ENCODE results near the gene FN3KRP. TPM values are rescaled to one million over a fixed set of nuclear protein-coding genes. Genes with fewer than 3 reads are reported as not detected.

Gene FN3KRP
- total and polyA plus RNA-seq, 2 of the 13 experiments (the other 11 are each of a cell fraction or from before 2014, with no cell fraction given) = 22.4 to 28.2 TPM

DNA sequence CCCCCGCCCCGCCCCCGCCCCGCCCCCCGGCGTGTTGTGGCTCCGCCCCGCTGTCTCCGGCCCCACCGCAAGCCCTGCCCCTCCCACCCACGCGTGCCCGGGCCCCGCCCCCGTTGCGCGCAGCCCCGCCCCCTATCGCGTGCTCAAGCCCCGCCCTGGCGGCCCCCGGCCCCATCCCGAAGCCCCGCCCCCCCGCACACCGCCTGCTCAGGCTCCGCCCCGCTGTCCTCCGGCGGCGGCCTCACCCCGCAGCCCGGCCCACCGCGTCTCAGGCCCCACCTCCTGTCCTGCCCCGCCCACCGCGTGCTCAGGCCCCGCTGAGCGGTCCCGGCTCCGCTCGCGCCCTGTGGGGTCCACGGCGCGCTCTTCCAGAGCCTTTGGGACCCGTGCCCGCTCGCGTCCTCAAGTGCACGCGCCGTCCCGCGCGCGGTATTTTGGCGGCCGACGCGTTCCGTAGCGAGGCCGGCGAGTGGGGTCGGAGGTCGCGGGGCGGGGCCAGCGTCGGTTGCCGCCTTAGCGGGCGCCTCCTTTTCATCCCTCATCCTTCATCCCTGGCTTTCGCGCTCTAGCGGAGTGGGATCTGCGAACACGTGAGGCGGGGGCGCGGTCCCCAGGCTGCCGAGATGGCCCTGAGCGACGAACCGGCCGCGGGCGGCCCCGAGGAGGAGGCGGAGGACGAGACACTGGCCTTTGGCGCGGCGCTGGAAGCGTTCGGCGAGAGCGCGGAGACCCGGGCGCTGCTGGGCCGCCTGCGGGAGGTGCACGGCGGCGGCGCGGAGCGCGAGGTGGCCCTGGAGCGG lies 35.3 kb downstream of the FN3KRP start, which contains the start of gene TBCD (continued):
- TF ChIP-seq, protein P1, sequence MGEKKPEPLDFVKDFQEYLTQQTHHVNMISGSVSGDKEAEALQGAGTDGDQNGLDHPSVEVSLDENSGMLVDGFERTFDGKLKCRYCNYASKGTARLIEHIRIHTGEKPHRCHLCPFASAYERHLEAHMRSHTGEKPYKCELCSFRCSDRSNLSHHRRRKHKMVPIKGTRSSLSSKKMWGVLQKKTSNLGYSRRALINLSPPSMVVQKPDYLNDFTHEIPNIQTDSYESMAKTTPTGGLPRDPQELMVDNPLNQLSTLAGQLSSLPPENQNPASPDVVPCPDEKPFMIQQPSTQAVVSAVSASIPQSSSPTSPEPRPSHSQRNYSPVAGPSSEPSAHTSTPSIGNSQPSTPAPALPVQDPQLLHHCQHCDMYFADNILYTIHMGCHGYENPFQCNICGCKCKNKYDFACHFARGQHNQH (CRISPR knock-in tag; IDR thresholded peaks at IDR 0.05) = peak; percentile 85
- TF ChIP-seq FOXM1 (CRISPR knock-in tag; IDR thresholded peaks at IDR 0.05) = no peak
- no peak for TF ChIP-seq ZNF224 (CRISPR knock-in tag; IDR thresholded peaks at IDR 0.05)
- no peak; the same call in 1 of the 2 replicates for TF ChIP-seq RFX3 (CRISPR knock-in tag; IDR thresholded peaks at IDR 0.05)
- no peak for TF ChIP-seq NFE2 (CRISPR knock-in tag; IDR thresholded peaks at IDR 0.05)
- peak; percentile 77; the same call in 1 of the 2 replicates for TF ChIP-seq ZBTB7A (CRISPR knock-in tag; IDR thresholded peaks at IDR 0.05)
- TF ChIP-seq MBNL3 (CRISPR knock-in tag; conservative IDR thresholded peaks at IDR 0.05) = no peak
- TF ChIP-seq, protein P2, sequence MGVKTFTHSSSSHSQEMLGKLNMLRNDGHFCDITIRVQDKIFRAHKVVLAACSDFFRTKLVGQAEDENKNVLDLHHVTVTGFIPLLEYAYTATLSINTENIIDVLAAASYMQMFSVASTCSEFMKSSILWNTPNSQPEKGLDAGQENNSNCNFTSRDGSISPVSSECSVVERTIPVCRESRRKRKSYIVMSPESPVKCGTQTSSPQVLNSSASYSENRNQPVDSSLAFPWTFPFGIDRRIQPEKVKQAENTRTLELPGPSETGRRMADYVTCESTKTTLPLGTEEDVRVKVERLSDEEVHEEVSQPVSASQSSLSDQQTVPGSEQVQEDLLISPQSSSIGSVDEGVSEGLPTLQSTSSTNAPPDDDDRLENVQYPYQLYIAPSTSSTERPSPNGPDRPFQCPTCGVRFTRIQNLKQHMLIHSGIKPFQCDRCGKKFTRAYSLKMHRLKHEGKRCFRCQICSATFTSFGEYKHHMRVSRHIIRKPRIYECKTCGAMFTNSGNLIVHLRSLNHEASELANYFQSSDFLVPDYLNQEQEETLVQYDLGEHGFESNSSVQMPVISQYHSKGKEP (CRISPR knock-in tag; IDR thresholded peaks at IDR 0.05) = no peak; the same call in 1 of the 2 replicates
- no peak for TF ChIP-seq ELF4 (CRISPR knock-in tag; IDR thresholded peaks at IDR 0.05; ENCODE audit: borderline replicate concordance)
- peak; percentile 87; the same call in 1 of the 2 replicates for TF ChIP-seq ZIK1 (CRISPR knock-in tag; IDR thresholded peaks at IDR 0.05; ENCODE audit: borderline replicate concordance, low read depth)
- no peak for TF ChIP-seq TBP (CRISPR knock-in tag; IDR thresholded peaks at IDR 0.05)
